ENCODE data around the gene ABCC11.

Gene ABCC11

DNA sequence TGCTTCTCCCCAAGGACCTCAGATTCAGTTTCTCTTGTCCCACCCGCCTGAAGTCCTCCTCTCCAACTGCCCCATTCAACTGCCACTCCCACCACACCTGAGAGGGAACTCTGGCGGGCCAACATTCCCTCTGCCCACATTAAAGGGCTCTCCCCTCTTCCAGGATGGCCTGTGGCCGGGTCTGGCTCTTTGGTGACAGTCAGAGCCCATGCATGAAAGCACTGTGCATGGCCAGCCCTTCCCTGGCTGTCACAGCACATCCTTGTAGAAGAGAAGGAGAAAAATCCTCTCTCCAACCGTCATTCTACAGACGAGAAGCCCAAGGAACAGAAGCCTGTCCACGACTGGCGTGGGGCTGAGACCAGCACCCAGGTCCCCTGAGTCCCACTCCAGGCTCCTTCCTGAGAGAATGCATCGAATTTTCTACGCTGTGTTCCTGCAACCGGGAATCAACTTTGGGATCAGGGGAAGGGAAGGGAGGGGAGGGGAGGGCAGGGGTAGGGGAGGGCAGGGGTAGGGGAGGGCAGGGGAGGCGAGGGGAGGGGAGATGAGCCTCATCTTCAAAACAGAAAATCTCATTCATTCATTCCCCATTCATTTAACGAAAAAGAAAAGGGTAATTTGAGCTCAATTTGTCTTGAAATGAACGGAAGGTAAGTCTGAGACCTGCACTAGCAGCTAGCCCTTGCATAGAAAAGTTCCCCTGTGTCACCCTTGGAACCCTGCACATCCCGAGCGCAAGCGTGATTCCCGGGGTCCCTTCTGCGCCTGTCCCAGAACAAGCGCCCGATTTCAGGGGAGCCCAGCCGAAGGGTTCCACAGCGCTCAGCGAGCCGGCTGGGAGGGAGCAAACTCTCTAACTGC, 91.2 kb downstream of the ABCC11 start, which contains the start of gene ABCC12:
Gene ABCC12 (minus strand): TSS at position 68 of the 864 bp plus-strand sequence. CDS start 9,569 bp downstream, outside the sequence.
- TF ChIP-seq POLR2AphosphoS5 (IDR thresholded peaks at IDR 0.05; ENCODE audit: low read depth, low read length) (no peak), POLR2A (IDR thresholded peaks at IDR 0.05; ENCODE audit: low read depth, low read length) (no peak), TAF1 (IDR thresholded peaks at IDR 0.05; ENCODE audit: borderline replicate concordance, low read depth, low read length) (no peak)

DNA sequence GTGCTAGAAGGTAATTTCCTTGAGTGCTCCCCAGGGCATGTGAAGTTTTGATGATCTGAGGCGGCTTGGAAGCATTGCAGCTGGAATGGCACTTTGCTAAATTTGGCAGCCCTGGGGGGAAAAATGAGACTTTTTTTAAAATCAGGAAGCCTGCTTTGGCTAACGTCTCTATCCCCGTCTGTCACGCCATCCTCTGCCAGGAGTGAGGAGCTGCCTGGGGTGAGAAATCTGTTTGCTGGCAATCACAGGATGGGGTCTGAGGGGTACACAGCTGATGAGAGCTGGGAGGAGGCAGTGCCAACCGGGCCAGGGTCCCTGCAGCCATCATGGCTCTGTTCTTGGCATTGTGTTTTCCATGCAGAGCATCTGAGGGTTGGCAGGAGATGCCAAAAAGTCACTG, 93.6 kb downstream of the ABCC11 start:
- FAIRE-seq (no peak), DNase-seq (ENCODE audit: insufficient read length) (no peak)
- TF ChIP-seq POLR2AphosphoS5 (IDR thresholded peaks at IDR 0.05; ENCODE audit: low read depth, low read length) (no peak), TAF1 (IDR thresholded peaks at IDR 0.05; ENCODE audit: borderline replicate concordance, low read depth, low read length) (no peak), POLR2A (IDR thresholded peaks at IDR 0.05; ENCODE audit: low read depth, low read length) (no peak)

More for the DNA sequence above, 91.2 kb downstream of the ABCC11 start, which contains the start of gene ABCC12:
- FAIRE-seq (no peak), DNase-seq (ENCODE audit: insufficient read length) (no peak)

DNA sequence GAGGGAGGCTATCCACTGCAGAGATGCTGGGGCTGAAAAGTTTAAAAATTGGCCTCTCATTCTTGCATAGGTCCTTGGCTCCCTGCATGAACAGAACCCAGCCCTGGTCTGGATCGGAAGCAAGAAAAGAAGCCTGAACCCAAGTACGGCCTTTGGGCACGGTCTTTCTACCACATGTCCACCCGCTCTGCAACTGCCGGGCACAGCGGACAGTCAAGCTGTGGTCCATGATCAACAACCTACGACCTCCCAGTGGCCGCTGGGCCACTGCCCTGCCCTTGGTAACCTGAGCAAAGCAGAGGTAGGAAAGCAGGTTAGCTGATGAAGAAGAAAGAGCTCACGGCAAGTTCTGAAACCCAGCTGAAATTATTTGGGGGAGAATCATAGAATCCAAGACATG, 95.1 kb downstream of the ABCC11 start:
- FAIRE-seq: no peak
- no peak for TF ChIP-seq POLR2A (IDR thresholded peaks at IDR 0.05; ENCODE audit: low read depth, low read length)
- no peak for TF ChIP-seq TAF1 (IDR thresholded peaks at IDR 0.05; ENCODE audit: borderline replicate concordance, low read depth, low read length)
- no peak for TF ChIP-seq POLR2AphosphoS5 (IDR thresholded peaks at IDR 0.05; ENCODE audit: low read depth, low read length)
- no peak for DNase-seq (ENCODE audit: insufficient read length)

DNA sequence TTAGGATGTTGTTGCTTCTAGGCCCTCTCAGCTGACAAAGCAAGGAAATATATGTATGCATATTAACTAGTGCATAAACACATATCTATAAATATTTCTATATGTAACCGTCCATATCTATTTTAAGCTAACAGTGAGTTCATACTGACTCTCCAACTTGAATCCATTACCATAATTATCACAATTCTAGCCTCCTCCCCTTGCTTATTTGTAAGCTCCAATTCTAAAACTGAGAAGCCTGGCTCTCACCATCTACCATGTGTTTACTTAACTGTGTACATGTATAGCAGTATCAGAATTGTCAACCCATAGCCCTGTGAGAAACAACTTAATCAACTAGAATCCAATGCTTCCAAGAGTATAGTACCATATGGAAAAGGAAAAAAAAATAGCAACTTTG, 96.6 kb downstream of the ABCC11 start:
- FAIRE-seq (no peak), DNase-seq (ENCODE audit: insufficient read length) (no peak)
- no peak for TF ChIP-seq POLR2A (IDR thresholded peaks at IDR 0.05; ENCODE audit: low read depth, low read length)
- no peak for TF ChIP-seq TAF1 (IDR thresholded peaks at IDR 0.05; ENCODE audit: borderline replicate concordance, low read depth, low read length)
- no peak for TF ChIP-seq POLR2AphosphoS5 (IDR thresholded peaks at IDR 0.05; ENCODE audit: low read depth, low read length)

DNA sequence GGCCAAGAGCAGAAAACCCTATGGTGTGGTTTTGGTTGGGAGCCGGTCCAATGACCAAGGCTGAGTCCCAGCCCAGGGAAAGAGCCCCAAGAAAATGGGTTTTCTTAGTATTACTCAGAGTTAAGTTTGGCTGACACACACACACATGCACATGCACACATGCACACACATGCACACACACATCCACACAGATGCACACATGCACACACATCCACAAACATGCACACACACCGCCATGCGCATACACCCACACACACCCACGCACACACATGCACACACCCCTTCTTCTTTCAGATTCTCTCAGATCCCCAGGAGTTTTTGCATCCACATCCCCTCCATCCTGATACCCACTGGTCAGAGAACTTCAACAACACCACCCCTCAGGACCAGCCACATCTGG, 100.6 kb downstream of the ABCC11 start:
- no peak for TF ChIP-seq TAF1 (IDR thresholded peaks at IDR 0.05; ENCODE audit: borderline replicate concordance, low read depth, low read length)
- FAIRE-seq (no peak), DNase-seq (ENCODE audit: insufficient read length) (no peak)

DNA sequence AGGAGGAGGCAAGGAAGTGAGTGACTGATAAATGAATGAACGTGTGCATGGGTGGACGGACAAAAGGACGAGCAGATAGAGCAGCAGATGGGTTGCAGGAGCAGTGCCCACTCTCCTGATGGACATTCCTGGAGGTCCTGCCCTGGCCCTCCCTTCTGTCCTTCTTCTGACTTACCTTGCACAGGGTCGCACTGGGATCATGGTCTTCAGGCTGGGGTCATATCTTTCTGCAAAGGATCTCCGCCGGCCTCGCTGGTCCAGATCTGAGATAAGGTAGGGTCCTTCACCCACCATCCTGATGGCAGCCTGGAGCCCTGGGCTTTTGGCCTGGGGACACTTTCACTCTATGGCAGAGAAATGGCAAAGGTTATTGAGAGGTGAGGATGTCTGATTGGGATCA, 101.2 kb downstream of the ABCC11 start:
- no peak for FAIRE-seq
- DNase-seq (ENCODE audit: insufficient read length): no peak
- no peak for TF ChIP-seq POLR2AphosphoS5 (IDR thresholded peaks at IDR 0.05; ENCODE audit: low read depth, low read length)
- no peak for TF ChIP-seq POLR2A (IDR thresholded peaks at IDR 0.05; ENCODE audit: low read depth, low read length)
- no peak for TF ChIP-seq TAF1 (IDR thresholded peaks at IDR 0.05; ENCODE audit: borderline replicate concordance, low read depth, low read length)

DNA sequence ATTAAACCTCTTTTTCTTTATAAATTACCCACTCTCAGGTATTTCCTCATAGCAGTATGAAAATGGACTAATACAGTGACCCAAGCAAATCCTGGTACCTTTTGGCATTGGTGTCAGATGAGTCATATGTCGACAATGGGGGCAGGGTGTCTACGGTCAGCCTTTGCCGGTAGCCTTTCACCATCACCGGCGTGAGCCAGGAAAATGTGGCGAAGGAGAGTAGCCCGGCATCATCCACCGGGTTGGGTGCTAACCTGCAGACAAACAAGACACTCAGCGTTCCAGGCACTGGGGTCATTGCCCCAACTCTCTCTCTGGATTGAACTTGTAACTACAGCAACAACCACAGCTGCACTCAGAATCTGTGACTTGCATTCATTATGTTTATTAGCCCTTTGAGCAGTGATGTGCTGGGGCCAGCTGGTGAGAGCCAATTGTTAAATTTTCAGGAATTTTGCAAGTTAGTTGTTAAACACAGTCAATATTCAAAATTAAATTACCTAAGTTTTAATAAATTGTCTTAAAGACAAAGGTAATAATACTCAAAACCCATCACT, 103.4 kb downstream of the ABCC11 start:
- DNase-seq (ENCODE audit: insufficient read length) (no peak), FAIRE-seq (no peak)
- TF ChIP-seq TAF1 (IDR thresholded peaks at IDR 0.05; ENCODE audit: borderline replicate concordance, low read depth, low read length): no peak
- no peak for TF ChIP-seq POLR2A (IDR thresholded peaks at IDR 0.05; ENCODE audit: low read depth, low read length)
- TF ChIP-seq POLR2AphosphoS5 (IDR thresholded peaks at IDR 0.05; ENCODE audit: low read depth, low read length): no peak

DNA sequence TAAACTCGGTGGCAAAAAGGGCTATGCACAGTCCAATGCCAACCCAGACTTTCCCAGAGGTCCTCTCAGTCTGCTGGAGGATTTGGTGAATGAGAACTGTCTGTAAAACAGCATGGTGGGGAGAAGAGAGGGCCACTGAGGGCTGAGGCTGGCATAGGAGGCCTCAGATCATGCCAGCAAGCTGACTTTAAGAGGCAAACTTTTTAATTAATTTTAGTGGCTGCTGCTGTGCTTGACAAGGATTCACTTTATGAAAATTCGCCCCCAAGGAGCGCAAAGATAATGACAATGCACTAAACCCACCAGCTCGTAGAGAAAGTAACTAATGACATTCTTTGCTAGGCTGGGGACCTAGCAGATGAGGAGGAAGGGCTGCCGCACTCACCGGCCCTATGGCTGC, 106.5 kb downstream of the ABCC11 start:
- TF ChIP-seq POLR2AphosphoS5 (IDR thresholded peaks at IDR 0.05; ENCODE audit: low read depth, low read length) (no peak), POLR2A (IDR thresholded peaks at IDR 0.05; ENCODE audit: low read depth, low read length) (no peak), TAF1 (IDR thresholded peaks at IDR 0.05; ENCODE audit: borderline replicate concordance, low read depth, low read length) (no peak)
- DNase-seq (ENCODE audit: insufficient read length) (no peak), FAIRE-seq (no peak)

DNA sequence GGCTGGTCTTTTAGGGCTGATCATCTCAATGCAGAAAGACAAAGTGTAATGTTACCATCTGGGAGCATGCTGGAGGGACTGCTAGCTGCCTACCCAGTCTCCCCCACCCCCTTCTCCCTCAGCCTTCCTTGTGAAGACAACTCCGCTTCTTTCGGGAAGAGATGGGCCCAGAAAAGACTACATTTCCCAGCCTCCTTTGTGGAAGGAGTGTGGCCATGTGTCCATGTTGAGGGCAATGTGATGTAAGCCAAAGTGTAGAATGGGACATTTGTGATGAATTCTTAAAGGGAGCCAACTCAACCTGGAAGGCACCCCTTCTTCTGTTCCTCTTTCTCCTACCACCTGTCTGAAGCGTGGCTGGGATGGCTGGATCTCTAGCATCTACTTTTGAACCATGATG, 107.8 kb downstream of the ABCC11 start:
- DNase-seq (ENCODE audit: insufficient read length): no peak
- TF ChIP-seq POLR2A (IDR thresholded peaks at IDR 0.05; ENCODE audit: low read depth, low read length): no peak
- no peak for TF ChIP-seq POLR2AphosphoS5 (IDR thresholded peaks at IDR 0.05; ENCODE audit: low read depth, low read length)
- TF ChIP-seq TAF1 (IDR thresholded peaks at IDR 0.05; ENCODE audit: borderline replicate concordance, low read depth, low read length): no peak
- no peak for FAIRE-seq

DNA sequence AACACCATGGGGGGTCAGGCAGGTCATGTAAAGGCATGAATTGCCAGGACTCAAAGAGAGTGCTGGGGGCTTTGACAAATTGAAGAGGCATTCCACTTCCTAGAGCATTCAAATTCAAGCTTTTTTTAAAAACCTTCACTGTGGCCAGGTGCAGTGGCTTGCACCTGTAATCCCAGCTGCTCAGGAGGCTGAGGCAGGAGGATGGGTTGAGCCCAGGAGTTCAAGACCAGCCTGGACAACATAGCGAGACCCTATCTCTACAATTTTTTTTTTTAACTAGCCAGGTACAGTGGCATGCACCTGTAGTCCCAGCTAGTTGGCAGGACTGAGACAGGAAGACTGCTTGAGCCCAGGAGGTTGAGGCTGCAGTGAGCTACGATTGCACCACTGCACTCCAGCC, 108.8 kb downstream of the ABCC11 start:
- no peak for TF ChIP-seq POLR2A (IDR thresholded peaks at IDR 0.05; ENCODE audit: low read depth, low read length)
- no peak for TF ChIP-seq TAF1 (IDR thresholded peaks at IDR 0.05; ENCODE audit: borderline replicate concordance, low read depth, low read length)
- TF ChIP-seq POLR2AphosphoS5 (IDR thresholded peaks at IDR 0.05; ENCODE audit: low read depth, low read length): no peak
- DNase-seq (ENCODE audit: insufficient read length): no peak
- no peak for FAIRE-seq

DNA sequence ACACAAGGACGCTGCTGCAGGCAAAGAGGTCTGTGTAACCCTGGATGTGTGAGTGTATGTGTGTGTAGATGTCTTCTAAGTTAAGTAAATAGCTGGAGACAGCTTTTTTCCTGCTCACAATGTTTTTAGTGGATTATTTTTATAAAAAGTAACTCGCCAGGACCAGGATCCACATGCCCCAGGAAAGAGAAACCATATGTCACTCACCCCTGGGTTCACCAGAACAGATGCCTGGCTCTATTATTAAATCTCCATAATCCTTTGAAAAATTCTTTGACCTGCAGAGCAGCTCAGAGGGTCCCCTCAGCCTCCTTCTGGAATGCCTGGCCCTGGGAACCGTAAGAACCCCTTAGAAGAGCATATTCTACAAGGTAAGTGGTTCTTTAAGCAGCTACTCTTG, 109.5 kb downstream of the ABCC11 start:
- no peak for FAIRE-seq
- no peak for TF ChIP-seq TAF1 (IDR thresholded peaks at IDR 0.05; ENCODE audit: borderline replicate concordance, low read depth, low read length)
- TF ChIP-seq POLR2AphosphoS5 (IDR thresholded peaks at IDR 0.05; ENCODE audit: low read depth, low read length): no peak
- no peak for TF ChIP-seq POLR2A (IDR thresholded peaks at IDR 0.05; ENCODE audit: low read depth, low read length)
- no peak for DNase-seq (ENCODE audit: insufficient read length)

Data from GM12892 (cell line).